Measurements from ENCODE around the gene NARS2.

NARS2 gene

DNA sequence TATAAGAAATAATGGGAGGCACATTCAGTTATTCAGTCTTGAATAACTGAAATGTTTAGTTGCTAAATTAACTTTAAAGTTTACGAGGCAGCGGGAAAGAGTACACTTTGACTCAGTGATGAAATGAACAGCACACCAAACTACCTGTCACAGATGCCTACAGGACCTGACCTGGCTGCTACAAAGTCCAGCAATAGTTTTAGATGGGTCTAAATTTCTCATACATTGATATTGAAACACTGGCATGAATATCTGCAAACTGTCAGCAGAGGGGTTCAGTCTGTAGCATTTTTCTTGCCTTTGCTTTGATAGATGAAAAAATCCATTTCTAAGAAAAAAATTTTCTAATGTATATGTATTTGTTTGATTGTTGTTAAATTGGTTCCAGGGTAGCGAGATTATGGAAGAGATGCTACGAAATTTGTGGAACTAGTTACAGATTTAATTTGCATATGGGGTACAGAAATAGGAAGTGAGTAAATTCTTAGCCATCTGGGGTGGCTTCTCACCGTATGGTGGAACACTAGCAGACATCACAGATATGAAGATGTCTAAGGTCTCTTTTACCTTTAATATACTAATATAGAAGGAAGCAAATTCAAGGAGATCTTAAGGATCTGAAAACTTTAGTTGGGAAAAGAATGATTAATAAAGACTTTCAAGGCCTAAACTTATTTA is 136.2 kb downstream of the NARS2 start:
- DNase-seq (ENCODE audit: low spot score), result no peak

- DNase-seq (ENCODE audit: low spot score), result no peak
Measured at GRCh38 chr11:78432956-78433355, 141.7 kb downstream of the NARS2 start.

DNA sequence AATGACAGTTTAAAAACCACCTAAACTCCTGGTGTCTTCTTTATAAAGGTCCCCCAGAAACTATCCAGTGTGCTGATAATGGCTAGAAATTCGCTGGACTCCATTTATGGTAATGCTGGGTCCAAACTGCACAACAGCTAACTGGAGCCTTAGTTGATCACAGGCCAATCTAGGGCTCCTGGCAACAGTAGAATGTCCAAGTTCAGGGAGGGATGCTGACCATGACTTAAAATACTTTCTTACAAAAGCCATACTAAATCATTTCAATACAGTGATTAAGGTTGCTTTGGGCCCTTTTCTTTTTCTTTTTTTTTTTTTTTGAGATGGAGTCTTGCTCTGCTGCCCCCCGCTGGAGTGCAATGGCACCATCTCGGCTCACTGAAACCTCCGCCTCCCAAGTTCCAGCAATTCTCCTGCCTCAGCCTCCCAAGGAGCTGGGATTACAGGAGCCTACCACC is 142.6 kb downstream of the NARS2 start:
- DNase-seq (ENCODE audit: low spot score), result no peak

GRCh38 chr11:78429660-78430059 is 145.0 kb downstream of the NARS2 start:
- DNase-seq (ENCODE audit: low spot score), result no peak

DNA sequence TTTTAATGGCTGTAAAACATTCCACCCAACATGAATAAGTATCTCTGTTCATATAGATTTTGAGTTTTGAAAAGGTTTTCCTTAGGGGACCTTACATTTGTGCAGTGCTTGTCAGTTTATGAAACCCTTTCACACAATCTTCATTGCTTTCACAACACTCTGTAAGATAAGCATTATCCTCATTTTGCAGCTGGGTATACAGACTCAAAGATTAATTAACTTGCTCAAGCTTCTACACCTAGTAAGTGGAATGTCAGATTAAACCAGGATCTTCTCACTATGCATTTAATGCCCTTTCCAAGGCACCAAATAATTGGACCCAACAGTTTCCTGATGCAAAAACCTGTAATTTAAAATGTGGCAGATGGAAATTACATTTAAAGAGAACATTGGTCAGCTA is 145.5 kb downstream of the NARS2 start:
- no peak for DNase-seq (ENCODE audit: low spot score)

DNA sequence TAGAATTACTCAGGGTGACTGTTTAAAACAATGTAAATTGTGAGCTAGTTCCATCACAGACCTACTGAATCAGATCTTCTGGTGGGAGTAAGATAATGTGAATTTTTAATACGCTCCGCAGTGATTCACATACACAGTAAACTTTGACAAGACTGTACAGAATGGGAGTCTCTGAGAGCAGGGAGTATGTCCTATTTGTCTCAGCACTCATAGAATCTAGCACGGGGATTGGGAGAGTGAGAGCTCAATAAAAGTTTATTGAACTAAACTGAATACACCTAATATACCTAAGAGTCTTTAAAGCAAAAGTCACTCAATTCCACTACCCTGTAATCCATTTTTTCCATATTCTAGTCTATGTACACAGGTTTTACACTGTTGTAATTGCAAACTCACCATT is 145.9 kb downstream of the NARS2 start:
- DNase-seq (ENCODE audit: low spot score), result no peak

GRCh38 chr11:78428266-78428636 is 146.4 kb downstream of the NARS2 start:
- DNase-seq (ENCODE audit: low spot score), result no peak

- DNase-seq (ENCODE audit: low spot score), result no peak
Measured at GRCh38 chr11:78427615-78428265, 146.9 kb downstream of the NARS2 start.

DNA sequence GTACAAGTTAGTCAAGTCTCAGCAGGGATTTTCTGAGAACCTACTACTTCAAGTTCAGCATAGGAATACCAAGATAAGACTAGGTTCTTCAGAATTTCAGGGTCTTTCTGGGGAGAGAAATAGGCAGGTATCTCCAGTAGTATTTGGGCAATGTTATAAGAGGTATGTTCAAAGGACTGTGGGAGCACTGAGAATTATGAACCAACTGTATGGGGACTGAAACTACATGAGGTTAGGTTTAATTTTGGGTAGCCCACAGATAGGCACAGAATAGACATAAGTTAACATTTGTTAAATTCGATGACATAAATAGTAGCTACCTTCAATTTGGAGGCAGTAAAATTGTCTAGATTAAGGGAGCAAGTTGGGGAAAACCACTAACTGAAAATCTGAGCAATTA is 147.8 kb downstream of the NARS2 start:
- no peak for DNase-seq (ENCODE audit: low spot score)

GRCh38 chr11:78425399-78426070 is 149.1 kb downstream of the NARS2 start:
- no peak for DNase-seq (ENCODE audit: low spot score)

DNA sequence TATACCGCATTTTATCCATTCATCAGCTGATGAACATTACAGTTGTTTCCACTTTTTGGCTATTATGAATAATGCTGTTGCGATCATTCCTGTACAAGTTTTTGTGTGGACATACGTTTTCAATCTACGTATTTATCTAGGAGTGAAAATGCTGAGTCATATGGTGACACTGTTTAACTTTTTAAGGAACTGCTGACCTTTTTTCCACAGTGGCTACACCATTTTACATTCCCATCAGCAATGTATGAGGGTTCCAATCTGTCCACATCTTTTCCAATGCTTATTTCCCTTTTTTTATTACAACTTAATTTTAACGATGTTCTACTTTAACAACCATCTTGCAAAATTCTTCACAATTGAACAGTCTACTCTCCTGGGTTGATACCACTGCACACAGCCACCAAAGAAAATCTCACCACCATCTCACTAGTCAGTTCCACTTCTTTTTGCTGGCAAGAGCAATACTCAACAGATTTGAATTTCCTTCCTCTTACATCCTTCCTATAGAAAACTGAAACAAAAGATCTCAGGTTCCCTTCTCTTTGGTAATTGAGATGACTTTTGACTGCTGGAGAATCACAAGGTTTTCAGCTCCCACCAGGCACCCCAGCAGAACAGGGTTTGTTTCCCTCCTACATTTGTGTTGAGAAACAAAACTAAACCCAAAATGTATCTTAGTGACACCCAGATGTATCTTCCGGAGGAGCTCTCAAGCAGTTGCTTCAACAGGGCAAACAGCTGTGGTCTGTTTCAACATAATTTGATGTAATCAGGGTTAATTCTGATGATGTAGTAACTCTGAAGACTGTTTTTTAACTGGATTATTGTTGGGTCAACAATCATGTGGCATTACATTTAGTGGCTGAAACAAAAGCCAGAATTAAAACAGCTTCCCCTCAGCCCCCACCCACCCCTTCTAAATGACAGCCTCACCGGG is 150.1 kb downstream of the NARS2 start:
- DNase-seq (ENCODE audit: low spot score), result no peak

DNA sequence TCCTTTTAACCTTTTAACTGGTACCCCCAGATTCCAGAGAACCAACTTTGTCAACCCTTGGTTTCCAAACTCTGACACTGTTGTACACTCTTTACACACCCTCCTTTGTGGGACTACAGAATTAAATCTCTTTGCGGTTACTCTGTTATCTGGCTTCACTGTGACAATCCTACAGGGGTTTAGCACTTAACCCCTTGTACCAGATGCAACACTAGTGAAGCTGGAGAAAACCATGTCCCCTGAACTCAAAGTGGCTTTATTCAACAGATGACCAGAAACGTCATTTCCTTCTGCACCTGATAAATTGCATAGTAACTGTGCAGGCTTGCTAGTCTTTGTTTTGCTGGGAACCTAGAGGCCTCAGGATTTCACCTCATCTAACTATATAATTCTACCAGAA is 151.4 kb downstream of the NARS2 start:
- no peak for DNase-seq (ENCODE audit: low spot score)

DNA sequence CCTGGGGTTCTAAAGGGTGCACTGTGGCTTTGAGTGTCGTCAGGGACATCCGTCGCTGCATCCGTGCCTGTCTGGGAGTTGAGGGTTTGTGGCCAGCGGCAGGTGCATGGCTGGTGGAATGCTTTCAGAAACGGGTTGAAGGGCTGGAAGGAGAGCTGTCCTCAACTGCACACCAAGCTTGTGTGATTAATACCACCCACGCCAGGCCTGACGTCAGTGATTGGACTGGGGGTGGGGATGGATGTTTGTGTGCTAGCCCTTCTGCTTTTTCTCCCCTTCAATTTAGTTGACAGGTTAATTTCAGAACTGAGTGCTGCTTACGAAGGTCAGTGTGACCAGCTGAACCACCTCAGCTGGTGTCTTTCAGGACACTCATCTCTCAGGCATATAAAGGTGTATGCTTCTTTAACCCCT is 153.9 kb downstream of the NARS2 start:
- DNase-seq (ENCODE audit: low spot score), result no peak

GRCh38 chr11:78420255-78420764 is 154.4 kb downstream of the NARS2 start:
- DNase-seq (ENCODE audit: low spot score), result peak; percentile 25

GRCh38 chr11:78419327-78419726 is 155.3 kb downstream of the NARS2 start:
- no peak for DNase-seq (ENCODE audit: low spot score)

- no peak for DNase-seq (ENCODE audit: low spot score)
Measured at GRCh38 chr11:78418584-78419211, 156.0 kb downstream of the NARS2 start.

GRCh38 chr11:78417888-78418583 is 156.6 kb downstream of the NARS2 start:
- DNase-seq (ENCODE audit: low spot score), result peak; percentile 71

- DNase-seq (ENCODE audit: low spot score), result no peak
Measured at GRCh38 chr11:78417175-78417887, 157.3 kb downstream of the NARS2 start, which contains the start of gene GAB2. Gene GAB2, minus strand, starts transcription at chr11:78417820. Its CDS starts 100 bp downstream, at chr11:78417720.

DNA sequence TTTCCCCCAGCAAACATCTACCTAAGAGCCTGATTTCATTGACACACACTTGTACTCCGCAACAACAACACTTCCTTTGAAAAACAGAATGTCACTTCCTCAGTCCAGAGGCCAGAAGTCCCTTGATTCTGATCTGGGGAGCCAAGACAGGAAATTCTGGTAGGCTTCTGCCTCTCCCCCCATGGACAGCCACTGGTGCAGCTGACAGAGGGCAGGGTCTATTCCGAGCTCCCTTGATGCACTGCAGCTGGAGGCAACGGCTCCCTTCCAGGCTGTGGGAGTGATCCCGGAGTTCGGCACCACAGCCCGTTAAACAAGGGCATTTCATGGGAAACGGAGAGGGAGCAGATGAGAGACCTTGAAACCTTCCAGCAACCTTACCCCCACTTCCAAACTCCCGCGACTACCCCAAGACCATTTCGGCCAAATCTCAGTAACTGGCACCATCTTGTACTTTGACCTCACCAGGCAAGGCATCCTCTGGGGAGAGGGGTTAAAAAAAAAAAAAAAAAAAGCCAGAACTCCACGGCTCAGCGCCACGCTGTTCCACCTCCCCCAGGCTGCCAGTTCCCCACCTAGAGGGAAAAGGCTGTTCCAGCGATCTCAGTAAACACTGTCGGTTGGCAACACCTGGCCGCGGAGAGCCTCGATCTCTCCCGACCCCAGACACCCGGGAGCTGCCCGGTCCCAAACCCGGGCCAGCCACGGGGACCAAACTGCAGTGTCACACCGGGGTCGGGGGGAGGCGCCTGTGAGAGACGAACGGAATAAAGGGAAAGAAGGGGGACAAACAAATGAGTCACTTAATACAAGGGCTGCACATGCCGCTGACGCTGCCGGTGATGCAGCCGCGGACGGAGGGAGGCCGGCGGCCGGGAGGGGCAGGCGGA is 158.1 kb downstream of the NARS2 start:
- peak; percentile 63 for DNase-seq (ENCODE audit: low spot score)
